Fibroblast of lung (primary cell): Measurements from ENCODE around the gene TNIP1.

Source experiments
- EZH2 ChIP-seq: IDR thresholded peaks from 2 replicates; pipeline ENCODE4 v1.5.1; 2012; ENCODE audit warnings: low read length, control low read depth, mild to moderate bottlenecking; ENCODE audit errors: missing control alignments
- TF ChIP-seq, protein P1 (sequence below), 2 donors: IDR thresholded peaks in 1 of 2; conservative IDR thresholded peaks in 1 of 2; 1 replicate in 1 of 2; 2 replicates in 1 of 2; pipeline ENCODE4 v1.5.1; 2011 to 2012; ENCODE audit warnings: low read length in 2 of 2, control low read depth in 1 of 2, inconsistent platforms in 1 of 2, low read depth in 1 of 2, mild to moderate bottlenecking in 1 of 2

DNA sequence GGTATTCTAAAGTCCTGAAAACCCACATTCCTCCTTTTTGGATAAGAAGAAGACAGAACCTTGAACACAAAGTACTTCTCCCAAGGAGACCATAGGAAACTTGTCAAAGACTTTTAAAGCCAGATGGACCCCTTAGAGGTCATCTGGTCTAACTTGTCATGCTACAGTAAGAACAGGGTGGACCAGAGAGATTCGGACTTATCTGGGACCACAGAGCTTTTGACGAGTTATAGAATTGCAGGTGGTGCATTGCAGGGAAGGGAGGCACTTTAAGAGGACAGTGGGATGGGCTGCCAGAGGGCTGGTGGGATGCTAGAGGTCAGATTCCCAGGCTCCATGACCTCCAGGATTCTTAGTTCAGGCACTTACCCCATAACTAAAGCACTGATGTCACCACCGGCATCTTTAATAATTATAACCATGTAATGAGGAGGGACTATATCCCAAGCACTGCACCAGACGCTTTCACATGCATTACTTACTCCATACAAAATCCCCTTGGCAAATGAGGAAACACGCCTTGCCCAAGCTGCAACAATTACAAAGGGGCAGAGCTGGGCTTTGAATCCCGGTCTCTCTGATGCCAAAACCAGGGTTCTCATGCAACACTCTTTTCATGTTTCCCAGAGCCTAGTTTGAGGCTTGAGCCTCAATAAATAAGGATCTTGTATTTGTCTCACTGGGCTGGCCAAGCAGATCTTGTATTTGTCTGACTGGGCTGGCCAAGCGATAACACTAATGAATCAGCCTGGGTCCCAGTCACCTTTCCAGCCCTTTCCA lies 73.2 kb downstream of the TNIP1 start:
- TF ChIP-seq, protein P1, sequence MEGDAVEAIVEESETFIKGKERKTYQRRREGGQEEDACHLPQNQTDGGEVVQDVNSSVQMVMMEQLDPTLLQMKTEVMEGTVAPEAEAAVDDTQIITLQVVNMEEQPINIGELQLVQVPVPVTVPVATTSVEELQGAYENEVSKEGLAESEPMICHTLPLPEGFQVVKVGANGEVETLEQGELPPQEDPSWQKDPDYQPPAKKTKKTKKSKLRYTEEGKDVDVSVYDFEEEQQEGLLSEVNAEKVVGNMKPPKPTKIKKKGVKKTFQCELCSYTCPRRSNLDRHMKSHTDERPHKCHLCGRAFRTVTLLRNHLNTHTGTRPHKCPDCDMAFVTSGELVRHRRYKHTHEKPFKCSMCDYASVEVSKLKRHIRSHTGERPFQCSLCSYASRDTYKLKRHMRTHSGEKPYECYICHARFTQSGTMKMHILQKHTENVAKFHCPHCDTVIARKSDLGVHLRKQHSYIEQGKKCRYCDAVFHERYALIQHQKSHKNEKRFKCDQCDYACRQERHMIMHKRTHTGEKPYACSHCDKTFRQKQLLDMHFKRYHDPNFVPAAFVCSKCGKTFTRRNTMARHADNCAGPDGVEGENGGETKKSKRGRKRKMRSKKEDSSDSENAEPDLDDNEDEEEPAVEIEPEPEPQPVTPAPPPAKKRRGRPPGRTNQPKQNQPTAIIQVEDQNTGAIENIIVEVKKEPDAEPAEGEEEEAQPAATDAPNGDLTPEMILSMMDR (conservative IDR thresholded peaks at IDR 0.05 in 1 of 2, IDR thresholded peaks at IDR 0.05 in 1 of 2; ENCODE audit: low read depth in 1 of 2, low read length in 2 of 2), result no peak
- no peak for TF ChIP-seq EZH2
